Astrocyte (in vitro differentiated cells and primary cell): ENCODE measurements around the gene ZFP36L1. TPM values are rescaled to one million over a fixed set of nuclear protein-coding genes. Genes with fewer than 3 reads are reported as not detected.

Experiments
- DNase-seq: peaks from one replicate; pipeline ENCODE4 v3.0.0-alpha.2; 2010; ENCODE audit warnings: low read depth
- FAIRE-seq: peaks from 2 replicates; lab custom pipeline; 2011; peaks lifted over from hg19 to GRCh38; lab: Jason Lieb, UNC
- H2AFZ ChIP-seq: 2 replicates; pipeline ENCODE4 v1.6.0; 2012; ENCODE audit warnings: low read depth, low read length, inconsistent platforms
- H3K27ac ChIP-seq: 2 replicates; pipeline ENCODE4 v1.5.1; 2011; ENCODE audit warnings: low read depth, low read length, inconsistent platforms
- H3K27me3 ChIP-seq: 2 replicates; pipeline ENCODE4 v1.6.0; 2011; ENCODE audit warnings: low read length, inconsistent platforms; ENCODE audit not compliant: insufficient read depth
- H3K36me3 ChIP-seq: 2 replicates; pipeline ENCODE4 v1.5.1; 2011; ENCODE audit warnings: low read length, inconsistent platforms; ENCODE audit not compliant: insufficient read depth
- H3K4me1 ChIP-seq: 2 replicates; pipeline ENCODE4 v1.5.1; 2011; ENCODE audit warnings: low read length, inconsistent platforms; ENCODE audit not compliant: insufficient read depth
- H3K4me2 ChIP-seq: 2 replicates; pipeline ENCODE4 v1.6.0; 2012; ENCODE audit warnings: low read length, inconsistent platforms
- H3K4me3 ChIP-seq: 2 replicates; pipeline ENCODE4 v1.5.1; 2011; ENCODE audit warnings: low read depth, mild to moderate bottlenecking, low read length, inconsistent platforms; ENCODE audit not compliant: insufficient read depth
- H3K79me2 ChIP-seq: 2 replicates; pipeline ENCODE4 v1.6.0; 2012; ENCODE audit warnings: mild to moderate bottlenecking, low read length, inconsistent platforms; ENCODE audit not compliant: insufficient read depth
- H3K9ac ChIP-seq: 2 replicates; pipeline ENCODE4 v1.6.0; 2012; ENCODE audit warnings: mild to moderate bottlenecking, low read length, inconsistent platforms
- H3K9me3 ChIP-seq: 2 replicates; pipeline ENCODE4 v1.5.1; 2012; ENCODE audit warnings: low read depth, mild to moderate bottlenecking, low read length, inconsistent platforms; ENCODE audit not compliant: insufficient read depth
- H4K20me1 ChIP-seq: 2 replicates; pipeline ENCODE4 v1.6.0; 2012; ENCODE audit warnings: low read length, inconsistent platforms; ENCODE audit not compliant: insufficient read depth
- H3K27ac Mint-ChIP-seq: one replicate; pipeline ENCODE4 v1.8.0; 2021; ENCODE audit warnings: mild to moderate bottlenecking, mixed read lengths; ENCODE audit not compliant: unreplicated experiment
- H3K27me3 Mint-ChIP-seq: one replicate; pipeline ENCODE4 v1.8.0; 2021; ENCODE audit warnings: low read depth, mixed read lengths; ENCODE audit not compliant: unreplicated experiment
- H3K36me3 Mint-ChIP-seq: one replicate; pipeline ENCODE4 v1.8.0; 2021; ENCODE audit warnings: low read depth, mixed read lengths; ENCODE audit not compliant: unreplicated experiment
- H3K4me1 Mint-ChIP-seq: one replicate; pipeline ENCODE4 v1.8.0; 2021; ENCODE audit warnings: low read depth, mixed read lengths; ENCODE audit not compliant: unreplicated experiment
- H3K4me3 Mint-ChIP-seq: one replicate; pipeline ENCODE4 v1.8.0; 2021; ENCODE audit warnings: mild to moderate bottlenecking, moderate library complexity, mixed read lengths; ENCODE audit not compliant: unreplicated experiment
- H3K9me3 Mint-ChIP-seq: one replicate; pipeline ENCODE4 v1.8.0; 2021; ENCODE audit warnings: mild to moderate bottlenecking, mixed read lengths; ENCODE audit not compliant: unreplicated experiment
- CTCF ChIP-seq: IDR thresholded peaks from 2 replicates; pipeline ENCODE4 v1.5.1; 2011; ENCODE audit warnings: low read depth, mild to moderate bottlenecking, inconsistent platforms, low read length, moderate library complexity; ENCODE audit not compliant: insufficient read depth
- EZH2 ChIP-seq: IDR thresholded peaks from 2 replicates; pipeline ENCODE4 v1.6.1; 2012; ENCODE audit warnings: mild to moderate bottlenecking, low read length, inconsistent platforms; ENCODE audit not compliant: insufficient read depth
- total RNA-seq: library from RNA; stranded (reverse); gene quantifications from 2 replicates; pipeline ENCODE4 v1.2.1, GENCODE V29; 2021

ZFP36L1 gene
- total RNA-seq, 1 donor from 2014 or later: 219 TPM

DNA sequence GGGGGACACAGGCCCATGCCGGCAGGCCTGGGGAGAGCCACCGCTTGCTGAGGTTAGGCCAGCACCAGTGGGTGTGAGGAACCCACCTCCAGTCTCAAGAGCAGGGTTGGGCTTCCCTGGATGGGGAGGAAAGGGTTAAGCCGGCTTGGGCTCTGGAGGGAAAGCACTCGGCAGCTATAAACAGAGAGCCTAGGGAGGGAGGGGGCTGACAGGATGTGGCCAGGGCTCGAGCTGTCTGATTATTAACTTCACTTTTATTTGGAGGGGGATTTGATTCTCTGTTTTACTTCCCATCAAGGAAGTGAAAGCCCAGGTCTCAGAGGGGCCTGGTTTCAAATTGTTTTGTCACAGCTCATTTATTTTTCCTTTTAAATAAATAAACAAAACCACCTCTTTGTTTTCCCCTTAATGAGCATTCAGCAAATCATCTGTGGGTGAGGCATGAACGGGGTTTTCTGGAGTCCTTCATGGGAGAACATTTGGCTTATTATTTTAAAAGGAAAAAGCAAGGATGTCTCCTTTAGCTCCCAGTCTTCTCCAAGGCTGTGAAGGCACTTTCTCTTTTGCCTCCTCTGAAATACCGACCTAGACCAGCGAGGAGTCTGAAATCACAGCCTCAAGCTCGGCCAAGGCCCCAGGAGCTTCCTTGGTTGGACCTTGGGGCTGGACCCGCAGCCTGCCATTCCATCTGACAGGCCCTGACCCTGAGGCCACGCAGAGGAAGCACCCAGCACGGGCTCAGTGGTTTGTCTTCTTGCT is 21.9 kb upstream of the ZFP36L1 start:
- peaks cover 31% of the 10 kb centered on the region for H3K4me1 ChIP-seq
- Mint-ChIP-seq H3K9me3 (no peaks in the 10 kb centered on the region), H3K27me3 (no peaks in the 10 kb centered on the region), H3K4me1 (peaks cover 20% of the 10 kb centered on the region), H3K4me3 (no peak overlapping the region), H3K27ac (peak overlapping the region; percentile 35), H3K36me3 (peaks cover 2% of the 10 kb centered on the region)
- no peak for TF ChIP-seq CTCF
- TF ChIP-seq EZH2: no peak
- no peaks in the 10 kb centered on the region for H3K36me3 ChIP-seq
- peak overlapping the region; percentile 38 for H3K4me3 ChIP-seq
- no peaks in the 10 kb centered on the region for H4K20me1 ChIP-seq
- peaks cover 14% of the 10 kb centered on the region for H3K79me2 ChIP-seq
- H3K27ac ChIP-seq: peak overlapping the region; percentile 90
- DNase-seq (peak; percentile 59), FAIRE-seq (no peak)
- peak overlapping the region; percentile 7 for H2AFZ ChIP-seq
- no peaks in the 10 kb centered on the region for H3K27me3 ChIP-seq
- H3K9ac ChIP-seq: peak overlapping the region; percentile 67
- H3K9me3 ChIP-seq: no peaks in the 10 kb centered on the region
- H3K4me2 ChIP-seq: peak overlapping the region; percentile 81

GRCh38 chr14:68814238-68814538 is 21.3 kb upstream of the ZFP36L1 start:
- Mint-ChIP-seq H3K4me1 (peaks cover 20% of the 10 kb centered on the region), H3K27ac (peak overlapping the region; percentile 35)

More at GRCh38 chr14:68814238-68814538, 21.3 kb upstream of the ZFP36L1 start:
- Histone ChIP-seq H3K4me2 (peak overlapping the region; percentile 81), H3K4me3 (no peak overlapping the region), H3K79me2 (peaks cover 14% of the 10 kb centered on the region), H3K27ac (peak overlapping the region; percentile 90), H3K9ac (peak overlapping the region; percentile 67), H3K36me3 (no peaks in the 10 kb centered on the region), H3K27me3 (no peaks in the 10 kb centered on the region), H4K20me1 (no peaks in the 10 kb centered on the region), H2AFZ (no peak overlapping the region), H3K4me1 (peaks cover 30% of the 10 kb centered on the region), H3K9me3 (no peaks in the 10 kb centered on the region)
- no peaks in the 10 kb centered on the region for H3K9me3 Mint-ChIP-seq
- FAIRE-seq: no peak
- H3K27me3 Mint-ChIP-seq: no peaks in the 10 kb centered on the region
- H3K36me3 Mint-ChIP-seq: peaks cover 2% of the 10 kb centered on the region
- DNase-seq: no peak
- H3K4me3 Mint-ChIP-seq: no peak overlapping the region
- no peak for TF ChIP-seq EZH2
- no peak for TF ChIP-seq CTCF
